OCI-M2 (cell line): Measurements from ENCODE around the gene ZCCHC10.
"Not testable (repeated sequence)": the region's sequence is repeated elsewhere in the genome, so short reads cannot be mapped to it uniquely, and the experiment has no call there.

Source experiments
- DNase-seq: peaks from one replicate; lab custom pipeline; 2025; ENCODE audit not compliant: unreplicated experiment; lab: John Stamatoyannopoulos, UW

Gene ZCCHC10

DNA sequence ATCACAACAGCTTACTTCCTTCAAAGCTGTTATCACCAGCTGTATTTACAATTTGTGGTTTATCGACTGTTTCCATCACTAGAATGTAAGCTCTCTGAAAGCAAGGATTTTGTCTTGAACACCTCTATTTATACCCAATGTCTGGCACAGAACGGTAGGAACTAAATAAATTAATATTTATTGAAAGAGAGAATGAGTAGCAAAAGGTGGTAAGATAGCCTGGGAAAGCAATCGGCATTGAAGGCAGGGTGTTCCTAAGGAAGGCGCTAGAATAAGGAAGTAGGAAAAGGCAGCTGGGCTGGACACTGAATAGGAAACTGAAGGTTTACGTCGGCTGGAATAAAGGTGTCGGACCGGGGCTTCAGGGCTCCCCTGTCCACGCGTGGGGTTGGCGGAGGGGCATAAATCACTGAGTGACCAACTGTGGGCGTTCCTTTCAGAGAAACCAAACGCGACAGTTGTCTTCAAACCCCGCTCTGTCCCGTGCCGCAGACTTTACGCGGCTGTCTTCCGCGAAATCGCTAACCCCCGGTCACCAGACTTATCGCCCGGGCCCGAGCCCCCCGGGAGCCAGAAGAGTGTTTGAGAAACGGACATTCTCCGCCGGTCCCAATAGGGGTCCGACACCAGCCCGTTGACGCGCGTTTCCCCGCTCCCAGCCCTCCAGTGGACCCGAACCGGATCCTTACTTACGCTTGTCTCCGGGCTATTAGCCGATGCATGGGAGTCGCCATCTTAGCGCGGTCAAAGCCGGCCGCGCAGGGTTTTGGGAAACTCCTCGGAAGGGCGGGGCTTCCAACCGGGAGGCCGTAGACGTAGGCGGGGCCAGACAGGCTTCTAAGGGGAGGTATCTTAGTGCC lies at the start of gene ZCCHC10:
TSS of gene ZCCHC10 (minus strand) at position 746 of the 860 bp plus-strand sequence. CDS start at position 734, 12 bp downstream.
- peak; percentile 62 for DNase-seq

DNA sequence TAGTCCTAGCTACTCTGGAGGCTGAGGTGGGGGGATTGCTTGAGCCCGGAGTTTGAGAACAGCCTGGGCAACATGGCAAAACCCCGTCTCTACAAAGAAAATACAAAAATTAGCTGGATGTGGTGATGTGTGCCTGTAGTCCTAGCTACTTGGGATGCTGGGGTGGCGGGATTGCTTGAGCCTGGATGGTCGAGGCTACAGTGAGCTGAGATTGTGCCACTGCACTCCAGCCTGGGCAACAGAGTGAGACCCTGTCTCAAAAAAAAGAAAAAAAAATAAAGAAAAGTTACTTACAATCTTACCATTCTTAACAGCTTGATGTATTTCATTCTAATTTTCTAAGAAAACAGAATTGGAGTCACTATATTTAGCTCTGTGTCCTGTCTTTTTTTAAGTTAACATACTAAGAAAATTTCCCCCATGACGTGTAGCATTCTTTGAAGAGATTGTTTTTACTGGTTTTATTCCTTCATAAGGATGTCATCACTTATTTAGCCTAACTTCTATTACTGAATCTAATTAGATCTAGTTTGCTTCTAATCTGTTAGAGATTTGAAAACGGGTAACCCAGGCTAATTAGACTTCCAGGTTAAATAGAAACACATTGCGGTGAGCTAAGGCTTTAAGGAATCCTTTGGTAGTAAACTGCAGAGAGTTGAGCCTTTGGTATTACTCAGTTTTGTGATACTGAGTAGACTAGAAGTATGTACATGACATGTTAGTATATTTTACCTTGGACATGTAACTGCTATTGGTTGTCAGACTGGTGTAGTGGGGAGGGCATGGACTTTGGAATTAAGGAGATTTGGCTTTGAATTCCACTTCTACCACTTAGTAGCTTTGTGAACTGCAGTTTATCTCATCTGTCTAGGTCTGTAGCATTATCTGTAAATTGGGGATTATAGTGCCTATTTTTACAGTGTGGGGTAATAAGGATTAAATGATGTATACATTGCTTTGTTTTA lies 49.5 kb upstream of the ZCCHC10 start:
- no peak for DNase-seq

DNA sequence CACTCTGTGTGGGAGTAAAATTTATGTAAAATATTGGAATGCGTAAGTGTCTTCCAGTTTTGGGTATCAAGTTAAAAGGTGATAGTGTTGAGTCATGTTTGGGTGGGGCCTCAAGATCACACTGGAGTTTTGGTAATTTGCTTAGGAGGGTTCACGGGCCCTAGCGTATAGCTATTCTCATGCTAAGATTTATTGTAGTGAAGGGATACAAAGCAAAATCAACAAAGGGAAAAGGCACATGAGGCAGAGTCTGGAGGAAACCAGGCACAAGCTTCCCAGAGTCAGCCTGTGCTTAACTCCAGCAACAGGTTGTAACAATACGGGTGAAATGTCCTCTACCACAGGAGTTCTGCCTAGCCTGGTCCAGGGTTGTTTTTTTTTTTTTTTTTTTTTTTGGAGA lies 45.7 kb upstream of the ZCCHC10 start:
- no peak for DNase-seq

DNA sequence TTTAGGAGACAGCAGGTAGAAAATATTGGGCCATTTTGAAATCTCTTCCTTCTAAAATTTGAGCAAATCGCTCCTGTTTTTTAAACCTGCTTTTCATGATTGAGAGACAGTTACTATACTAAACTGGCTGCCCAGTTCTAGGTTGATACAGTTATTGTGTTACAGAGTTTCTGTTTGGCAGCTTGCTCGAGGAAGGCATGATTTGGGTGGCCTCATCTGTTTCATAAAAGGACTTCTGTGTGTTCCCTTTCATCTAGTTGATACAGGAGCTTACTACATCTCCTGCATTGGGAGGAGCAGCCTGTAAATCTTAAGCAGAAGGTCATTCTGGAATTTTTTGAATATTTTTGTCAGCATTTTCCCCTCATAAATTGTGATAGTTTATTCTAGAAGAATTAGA lies 39.7 kb upstream of the ZCCHC10 start:
- no peak for DNase-seq

DNA sequence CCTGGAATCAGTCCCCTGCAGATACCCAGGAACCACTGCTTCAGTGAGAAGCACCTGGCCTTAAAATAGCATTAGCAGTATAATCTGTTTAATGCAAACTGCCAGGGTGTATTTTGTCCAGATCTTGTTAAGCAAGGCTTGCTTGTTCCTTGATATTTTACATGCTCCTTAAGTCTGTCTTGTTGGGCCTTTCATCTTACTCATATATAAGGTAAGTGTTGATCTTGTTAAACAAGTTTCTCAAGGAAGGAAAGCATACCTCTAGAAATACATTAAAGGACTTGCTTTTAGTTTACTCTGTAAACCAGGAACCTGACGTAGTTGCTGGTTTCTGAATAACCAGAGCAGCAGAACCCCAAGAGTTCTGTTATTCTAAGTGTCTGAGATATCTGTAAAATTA lies 39.1 kb upstream of the ZCCHC10 start:
- no peak for DNase-seq

DNA sequence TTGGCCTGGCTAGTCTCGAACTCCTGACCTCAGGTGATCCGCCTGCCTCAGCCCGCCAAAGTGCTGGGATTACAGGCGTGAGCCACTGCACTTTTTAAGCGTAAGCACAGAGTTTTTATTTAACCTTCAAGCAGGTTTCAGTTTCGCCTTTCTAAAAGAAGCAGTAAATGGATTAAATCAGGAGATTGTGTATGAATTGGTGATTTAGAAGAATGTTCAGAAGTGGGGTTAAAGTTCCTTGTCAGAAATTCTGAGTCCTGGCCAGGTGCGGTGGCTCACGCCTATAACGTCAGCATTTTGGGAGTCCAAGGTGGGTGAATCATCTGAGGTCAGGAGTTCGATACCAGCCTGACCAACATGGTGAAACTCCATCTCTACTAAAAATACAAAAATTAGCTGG lies 37.6 kb upstream of the ZCCHC10 start:
- no peak for DNase-seq

DNA sequence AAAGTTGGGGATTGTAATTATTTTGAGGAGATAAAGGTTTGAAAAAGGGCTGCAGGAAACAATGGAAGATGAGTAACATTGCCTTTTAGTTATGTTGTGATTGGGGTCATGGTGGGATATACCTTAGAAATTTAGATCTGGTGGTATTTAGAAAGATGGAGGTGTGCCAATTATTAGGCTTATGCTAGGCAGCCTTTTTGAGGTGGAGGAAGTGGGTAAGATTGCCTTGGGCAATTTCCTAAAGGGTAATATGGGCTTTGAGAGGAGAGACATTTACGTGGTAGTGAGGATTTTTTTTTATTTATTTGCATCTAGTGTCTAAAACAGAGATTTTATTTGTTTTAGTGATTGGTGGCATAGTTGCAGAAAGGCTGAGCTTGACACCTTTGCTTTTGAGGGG lies 35.9 kb upstream of the ZCCHC10 start:
- no peak for DNase-seq

DNA sequence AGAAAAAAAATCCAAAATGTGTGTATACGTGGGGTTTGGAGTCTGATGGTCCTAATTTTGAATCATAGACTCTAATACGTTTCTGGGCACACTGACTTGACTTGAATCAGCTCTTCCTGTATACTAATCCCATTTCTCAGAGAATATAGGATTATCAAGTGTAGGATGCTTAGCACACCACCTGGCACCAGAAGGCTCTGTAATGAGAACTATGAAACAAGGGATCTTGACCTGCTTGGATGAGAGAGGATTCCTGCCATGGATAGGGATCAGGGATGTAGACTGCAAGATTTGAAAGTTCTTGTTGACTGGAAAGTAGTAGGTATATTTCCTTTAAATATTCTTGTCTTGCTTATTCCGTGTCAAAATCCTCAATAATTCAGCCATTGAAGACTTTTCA lies 33.3 kb upstream of the ZCCHC10 start:
- DNase-seq: no peak

DNA sequence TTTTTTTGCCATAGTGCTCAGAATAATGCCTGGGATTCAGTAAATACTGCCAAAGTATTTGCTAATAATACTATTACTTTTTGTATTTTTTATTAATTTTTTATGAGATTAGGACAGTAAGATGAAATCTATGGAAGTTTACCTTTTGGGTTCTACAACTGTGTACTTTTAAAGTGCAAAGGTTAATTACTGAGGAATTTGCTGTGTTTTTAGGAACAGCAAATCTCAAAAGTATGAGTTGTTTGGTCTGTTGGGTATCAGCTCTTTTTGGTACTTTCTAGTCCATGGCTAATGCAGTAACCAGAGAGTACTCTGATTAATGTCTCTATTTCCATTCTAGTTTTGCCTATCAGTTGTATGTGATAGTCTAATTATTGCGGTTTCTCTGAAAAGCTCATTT lies 30.5 kb upstream of the ZCCHC10 start:
- DNase-seq: no peak

DNA sequence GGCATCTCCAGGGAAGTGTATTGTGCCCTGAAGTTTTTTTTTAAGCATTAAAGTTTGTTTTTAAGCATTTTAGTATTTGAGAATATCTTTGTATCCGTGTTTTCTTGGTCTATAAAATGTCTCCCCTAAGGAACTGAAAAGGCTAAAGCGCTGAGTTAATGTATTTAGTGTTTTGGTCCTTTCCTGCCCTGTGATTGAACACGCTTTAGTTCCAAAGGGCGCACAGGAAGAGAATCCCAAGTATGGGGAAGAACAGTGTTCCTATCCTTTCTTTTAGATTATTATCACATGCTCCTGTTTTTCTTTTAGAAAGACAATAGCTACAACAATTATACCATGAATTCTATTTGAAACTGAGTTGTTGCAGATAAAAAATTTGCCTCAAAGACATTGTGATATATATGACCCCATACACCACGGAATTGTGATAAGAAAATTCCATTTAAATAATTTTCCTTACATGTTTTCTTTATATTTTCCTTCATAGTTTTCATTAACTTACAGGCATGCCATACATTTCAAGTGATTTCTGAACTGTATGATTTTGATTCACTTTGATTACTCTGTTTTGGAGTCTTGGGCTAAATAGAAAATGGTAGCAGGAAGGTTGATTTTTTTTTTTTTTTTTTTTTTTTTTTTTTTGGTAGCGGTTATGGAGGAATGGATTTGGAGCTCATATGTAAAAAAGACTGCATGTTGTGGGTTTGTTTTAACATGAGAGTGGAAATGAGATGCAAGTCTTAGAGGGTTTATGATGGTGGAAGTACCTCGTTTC lies 28.5 kb upstream of the ZCCHC10 start:
- no peak for DNase-seq

DNA sequence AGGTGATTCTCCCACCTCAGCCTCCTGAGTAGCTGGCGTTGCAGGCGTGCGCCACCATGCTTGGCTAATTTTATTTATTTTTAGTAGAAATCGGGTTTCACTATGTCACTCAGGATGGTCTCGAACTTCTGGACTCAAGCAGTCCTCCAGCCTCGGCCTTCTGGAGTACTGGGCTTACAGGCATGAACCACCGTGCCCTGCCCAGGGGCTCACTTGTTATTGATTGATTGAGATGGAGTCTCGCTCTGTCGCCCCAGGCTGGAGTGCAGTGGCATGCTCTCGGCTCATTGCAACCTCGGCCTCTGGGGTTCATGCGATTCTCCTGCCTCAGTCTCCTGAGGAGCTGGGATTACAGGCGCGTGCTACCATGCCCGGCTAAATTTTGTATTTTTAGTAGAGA lies 27.1 kb upstream of the ZCCHC10 start:
- DNase-seq: no peak

DNA sequence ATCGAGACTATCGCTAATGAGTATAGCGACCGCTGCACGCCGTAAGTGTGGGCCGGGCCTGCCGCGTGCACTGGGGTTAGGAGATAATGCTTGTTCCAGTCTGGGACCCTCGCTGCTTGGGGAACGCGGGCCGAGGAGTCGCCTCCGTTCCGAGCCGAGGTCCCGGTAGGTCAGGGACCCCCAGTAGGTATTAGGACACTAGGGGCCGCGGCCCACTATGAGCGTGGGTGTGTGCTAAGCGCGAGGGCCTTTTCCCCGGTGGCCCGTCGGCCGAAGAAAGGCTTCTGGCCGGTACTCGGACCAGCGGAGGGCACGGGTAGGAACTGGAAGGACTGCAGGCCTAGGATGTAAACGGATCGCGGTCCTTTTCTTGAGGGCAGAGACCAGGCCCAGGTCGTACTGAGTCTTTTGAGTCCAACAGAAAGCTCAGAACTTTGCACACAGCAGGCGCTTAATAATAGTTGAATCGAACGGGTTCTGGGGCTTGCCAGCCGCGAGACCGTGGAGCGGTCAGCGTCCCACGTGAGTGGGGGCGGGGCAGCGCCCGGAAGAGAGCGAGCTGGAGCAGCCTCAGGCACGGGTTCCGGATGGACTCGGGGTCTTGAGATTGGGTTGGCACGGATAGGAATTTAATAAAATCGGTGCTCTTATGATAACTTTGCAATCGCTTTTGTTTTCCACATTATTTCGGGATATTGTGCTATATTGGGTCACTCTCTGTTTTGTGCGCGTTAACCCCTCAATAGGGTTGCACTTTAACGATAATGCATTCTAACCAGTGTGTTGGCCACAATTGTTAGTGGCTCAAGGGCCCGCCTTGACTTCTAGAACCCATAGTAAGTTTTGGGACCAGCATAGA lies 26.2 kb upstream of the ZCCHC10 start:
- no peak for DNase-seq

DNA sequence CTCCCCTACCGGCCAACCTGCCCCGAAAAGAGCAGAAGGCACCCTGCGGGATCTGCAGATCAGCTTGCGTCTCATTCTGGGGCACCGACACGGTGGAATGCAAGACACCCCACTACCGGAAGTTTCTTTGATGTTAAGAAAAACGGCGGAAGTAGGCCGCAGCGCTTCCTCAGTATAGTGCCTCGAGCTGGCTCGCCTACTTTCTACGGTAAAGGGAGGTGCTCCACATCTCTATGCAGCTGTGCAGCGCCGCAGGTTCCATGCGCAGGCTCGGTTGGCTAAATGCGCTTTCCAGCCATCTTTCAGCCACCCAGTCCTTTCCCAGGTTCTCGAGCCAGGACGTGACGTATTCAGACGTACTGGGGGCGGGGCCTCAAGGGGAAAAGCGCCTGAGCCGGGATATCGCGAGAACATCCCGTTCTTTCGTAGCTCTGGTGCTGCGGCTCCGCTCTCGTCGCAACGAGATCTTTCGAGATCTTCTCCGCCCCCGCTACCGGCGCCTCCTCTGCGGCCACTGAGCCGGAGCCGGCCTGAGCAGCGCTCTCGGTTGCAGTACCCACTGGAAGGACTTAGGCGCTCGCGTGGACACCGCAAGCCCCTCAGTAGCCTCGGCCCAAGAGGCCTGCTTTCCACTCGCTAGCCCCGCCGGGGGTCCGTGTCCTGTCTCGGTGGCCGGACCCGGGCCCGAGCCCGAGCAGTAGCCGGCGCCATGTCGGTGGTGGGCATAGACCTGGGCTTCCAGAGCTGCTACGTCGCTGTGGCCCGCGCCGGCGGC lies 25.4 kb upstream of the ZCCHC10 start, which contains the start of gene HSPA4:
TSS of gene HSPA4 (plus strand) at position 472 of the 775 bp plus-strand sequence. CDS start at position 710, 238 bp downstream.
- DNase-seq: peak; percentile 88

DNA sequence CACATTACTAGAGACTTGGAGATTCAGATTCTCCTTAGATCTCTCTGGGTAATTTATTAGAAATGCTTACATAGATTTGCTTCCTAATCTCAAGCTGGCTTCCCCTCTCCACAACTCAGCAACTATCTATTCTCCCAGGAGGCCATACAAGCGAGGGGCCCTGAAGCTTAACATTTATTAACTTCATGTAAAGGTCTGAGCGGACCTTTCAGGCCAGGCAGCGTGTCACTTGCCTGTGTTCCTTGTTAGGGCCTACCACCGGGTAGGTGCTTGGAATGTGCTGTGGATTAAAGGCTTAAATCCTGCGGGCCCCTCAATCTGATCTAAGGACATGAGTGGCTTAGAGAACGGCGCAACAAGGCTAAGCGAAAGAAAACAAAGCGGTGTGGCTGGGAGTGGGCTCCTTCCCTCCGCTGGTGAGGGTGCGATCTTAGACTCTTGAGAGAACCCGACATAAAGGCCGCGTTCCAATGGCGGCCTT lies 24.8 kb upstream of the ZCCHC10 start:
- DNase-seq: no peak

DNA sequence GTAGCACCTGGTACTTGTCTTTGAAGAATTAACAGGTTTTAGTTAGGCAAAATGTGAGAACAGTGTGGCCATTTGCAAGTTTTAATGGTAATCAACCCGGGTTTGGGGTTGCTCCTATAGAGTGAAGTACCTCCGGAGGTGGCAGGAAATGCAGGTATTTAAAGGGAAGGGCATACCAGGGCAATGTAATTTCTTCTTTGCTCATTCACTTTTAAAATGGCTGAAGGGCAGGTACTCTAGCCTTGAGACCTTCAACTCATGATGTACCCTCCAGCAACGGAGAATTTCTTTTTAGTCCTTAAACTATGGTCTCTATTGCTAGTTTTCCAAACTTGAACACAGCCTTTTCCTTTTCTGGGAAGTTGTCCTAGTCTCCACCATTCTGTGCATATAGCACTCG lies 24.2 kb upstream of the ZCCHC10 start:
- DNase-seq: no peak

DNA sequence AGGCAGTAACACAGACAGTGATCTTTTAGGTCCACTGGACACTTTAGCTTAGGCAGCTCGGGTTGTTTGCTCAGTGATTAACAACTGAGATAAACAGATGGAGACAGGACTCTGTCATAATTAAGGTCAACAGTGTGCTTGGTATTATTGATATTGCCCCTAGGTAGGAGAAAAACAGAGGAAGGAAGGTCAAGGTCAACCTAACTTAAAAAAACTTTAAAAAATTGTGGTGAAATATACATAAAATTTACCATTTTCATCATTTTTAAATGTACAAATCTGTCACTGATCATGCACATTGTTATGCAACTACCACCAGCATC lies 23.3 kb upstream of the ZCCHC10 start:
- DNase-seq: no peak

DNA sequence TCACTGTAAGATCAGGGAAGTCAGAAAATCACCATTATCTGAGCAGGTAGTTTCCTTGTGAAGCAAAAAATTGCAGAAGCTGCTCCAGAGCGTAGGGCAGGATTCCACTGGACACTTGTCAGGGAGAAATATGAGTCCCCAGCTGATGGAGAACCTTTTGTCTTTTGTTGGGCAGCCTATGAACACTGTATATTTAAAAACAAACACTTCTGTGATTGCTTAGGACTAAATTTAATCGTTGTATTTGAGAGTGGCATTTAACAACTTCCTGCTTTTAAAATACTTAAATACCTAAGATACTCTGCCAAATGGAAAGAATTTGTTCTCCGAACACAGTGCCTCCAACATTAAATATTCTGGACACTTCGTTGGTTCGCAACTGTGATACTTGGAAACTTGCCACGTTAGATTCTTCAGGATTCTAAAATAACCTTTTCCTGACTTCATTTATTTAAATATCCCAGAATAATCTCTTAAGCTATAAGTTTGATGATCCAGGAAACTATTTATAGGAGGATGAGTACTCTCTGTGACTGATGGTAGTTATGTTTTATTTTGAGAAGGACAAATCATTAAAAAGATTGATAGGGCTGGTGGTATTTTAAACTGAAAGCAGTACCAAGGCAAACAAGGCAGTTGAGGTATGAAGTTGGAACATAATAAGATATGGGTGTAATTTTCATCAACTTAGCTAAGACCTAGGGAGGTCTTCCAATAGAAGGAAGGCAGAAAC lies 22.8 kb upstream of the ZCCHC10 start:
- no peak for DNase-seq

DNA sequence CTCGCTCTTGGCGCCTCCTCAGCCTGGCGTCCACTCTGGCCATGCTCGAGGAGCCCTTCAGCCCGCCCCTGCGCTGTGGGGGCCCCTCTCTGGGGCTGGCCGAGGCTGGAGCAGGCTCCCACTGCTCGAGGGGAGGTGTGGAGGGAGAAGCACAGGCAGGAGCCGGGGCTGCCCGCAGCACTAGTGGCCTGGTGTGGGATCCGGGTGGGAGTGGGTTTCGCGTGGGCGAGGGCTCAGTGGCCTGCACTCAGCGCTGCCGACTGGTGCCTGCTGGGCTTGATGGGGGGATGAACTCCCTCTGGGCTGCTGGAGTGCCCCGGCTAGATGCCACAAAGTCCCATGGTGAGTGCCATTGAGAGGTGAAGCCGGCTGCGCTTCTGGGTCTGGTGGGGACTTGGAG lies 21.1 kb upstream of the ZCCHC10 start:
- no peak for DNase-seq

DNA sequence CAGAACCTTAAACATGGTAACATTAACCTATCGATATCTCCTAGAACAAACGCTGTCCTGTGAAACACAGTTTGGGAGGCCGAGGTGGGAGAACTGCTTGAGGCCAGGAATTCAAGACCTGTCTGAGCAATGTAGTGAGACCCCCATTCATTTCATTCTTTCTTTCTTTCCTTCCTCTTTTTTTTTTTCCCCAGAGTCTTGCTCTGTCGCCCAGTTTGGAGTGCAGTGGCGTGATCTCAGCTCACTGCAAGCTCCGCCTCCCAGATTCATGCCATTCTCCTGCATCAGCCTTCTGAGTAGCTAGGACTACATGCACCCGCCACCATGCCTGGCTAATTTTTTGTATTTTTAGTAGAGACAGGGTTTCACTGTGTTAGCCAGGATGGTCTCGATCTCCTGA lies 20.2 kb upstream of the ZCCHC10 start:
- not testable (repeated sequence) for DNase-seq
